Activated CD4-positive, alpha-beta T cell treated with anti-CD3 and anti-CD28 coated beads, Interleukin-10, Interleukin-2, amounts not matched to agents 100 ng/mL and 50 ng/mL, durations not matched to agents 16 hours and 8 hours (primary cell): ENCODE data around the gene LTBP1.
"Not testable (repeated sequence)": the region's sequence is repeated elsewhere in the genome, so short reads cannot be mapped to it uniquely, and the experiment has no call there.

ENCODE experiments used
- DNase-seq: peaks from one replicate; pipeline ENCODE4 v3.0.0-alpha.2; 2020

LTBP1 gene, protein sequence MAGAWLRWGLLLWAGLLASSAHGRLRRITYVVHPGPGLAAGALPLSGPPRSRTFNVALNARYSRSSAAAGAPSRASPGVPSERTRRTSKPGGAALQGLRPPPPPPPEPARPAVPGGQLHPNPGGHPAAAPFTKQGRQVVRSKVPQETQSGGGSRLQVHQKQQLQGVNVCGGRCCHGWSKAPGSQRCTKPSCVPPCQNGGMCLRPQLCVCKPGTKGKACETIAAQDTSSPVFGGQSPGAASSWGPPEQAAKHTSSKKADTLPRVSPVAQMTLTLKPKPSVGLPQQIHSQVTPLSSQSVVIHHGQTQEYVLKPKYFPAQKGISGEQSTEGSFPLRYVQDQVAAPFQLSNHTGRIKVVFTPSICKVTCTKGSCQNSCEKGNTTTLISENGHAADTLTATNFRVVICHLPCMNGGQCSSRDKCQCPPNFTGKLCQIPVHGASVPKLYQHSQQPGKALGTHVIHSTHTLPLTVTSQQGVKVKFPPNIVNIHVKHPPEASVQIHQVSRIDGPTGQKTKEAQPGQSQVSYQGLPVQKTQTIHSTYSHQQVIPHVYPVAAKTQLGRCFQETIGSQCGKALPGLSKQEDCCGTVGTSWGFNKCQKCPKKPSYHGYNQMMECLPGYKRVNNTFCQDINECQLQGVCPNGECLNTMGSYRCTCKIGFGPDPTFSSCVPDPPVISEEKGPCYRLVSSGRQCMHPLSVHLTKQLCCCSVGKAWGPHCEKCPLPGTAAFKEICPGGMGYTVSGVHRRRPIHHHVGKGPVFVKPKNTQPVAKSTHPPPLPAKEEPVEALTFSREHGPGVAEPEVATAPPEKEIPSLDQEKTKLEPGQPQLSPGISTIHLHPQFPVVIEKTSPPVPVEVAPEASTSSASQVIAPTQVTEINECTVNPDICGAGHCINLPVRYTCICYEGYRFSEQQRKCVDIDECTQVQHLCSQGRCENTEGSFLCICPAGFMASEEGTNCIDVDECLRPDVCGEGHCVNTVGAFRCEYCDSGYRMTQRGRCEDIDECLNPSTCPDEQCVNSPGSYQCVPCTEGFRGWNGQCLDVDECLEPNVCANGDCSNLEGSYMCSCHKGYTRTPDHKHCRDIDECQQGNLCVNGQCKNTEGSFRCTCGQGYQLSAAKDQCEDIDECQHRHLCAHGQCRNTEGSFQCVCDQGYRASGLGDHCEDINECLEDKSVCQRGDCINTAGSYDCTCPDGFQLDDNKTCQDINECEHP (N-terminal part only)

DNA sequence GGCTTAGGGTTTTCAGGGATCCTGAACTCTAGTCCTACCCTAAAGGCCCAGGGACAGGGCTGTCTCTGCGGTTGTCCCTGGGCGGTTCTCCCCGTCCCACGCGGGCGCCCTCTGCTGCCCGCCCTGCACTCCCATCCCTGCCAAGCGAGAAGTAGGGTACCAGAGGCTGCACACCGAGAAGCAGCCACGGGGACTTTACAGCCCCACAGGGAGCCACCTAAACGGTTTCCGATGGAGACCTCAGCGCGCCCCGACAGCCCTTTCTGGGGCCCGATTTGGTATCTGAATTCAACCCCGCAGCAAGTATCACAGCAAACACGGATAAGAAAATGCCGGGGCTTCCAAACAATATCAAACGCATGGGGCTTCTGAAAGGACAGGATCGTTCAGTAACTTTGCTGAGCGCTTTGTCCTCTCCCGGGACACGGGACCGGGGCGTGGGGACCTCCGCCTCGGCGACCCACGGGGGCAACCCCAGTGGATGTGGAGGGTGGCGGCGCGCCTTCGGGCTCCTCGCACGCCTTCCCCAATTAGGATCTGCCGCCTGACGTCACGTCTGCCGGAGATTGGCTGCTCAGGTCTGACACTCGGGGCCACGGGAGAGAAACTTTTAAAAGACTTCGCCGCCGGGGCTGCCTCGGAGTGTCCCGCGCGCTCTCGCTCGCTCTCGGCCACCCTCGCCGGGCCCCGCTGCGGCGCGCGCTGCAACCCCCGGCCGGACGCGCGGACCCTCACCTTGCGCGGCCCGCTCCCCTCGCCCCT, at the start of gene LTBP1:
LTBP1 (plus strand) TSS at position 640 of the 762 bp plus-strand sequence. CDS start 372 bp downstream, outside the sequence.
- DNase-seq, result peak; percentile 76

DNA sequence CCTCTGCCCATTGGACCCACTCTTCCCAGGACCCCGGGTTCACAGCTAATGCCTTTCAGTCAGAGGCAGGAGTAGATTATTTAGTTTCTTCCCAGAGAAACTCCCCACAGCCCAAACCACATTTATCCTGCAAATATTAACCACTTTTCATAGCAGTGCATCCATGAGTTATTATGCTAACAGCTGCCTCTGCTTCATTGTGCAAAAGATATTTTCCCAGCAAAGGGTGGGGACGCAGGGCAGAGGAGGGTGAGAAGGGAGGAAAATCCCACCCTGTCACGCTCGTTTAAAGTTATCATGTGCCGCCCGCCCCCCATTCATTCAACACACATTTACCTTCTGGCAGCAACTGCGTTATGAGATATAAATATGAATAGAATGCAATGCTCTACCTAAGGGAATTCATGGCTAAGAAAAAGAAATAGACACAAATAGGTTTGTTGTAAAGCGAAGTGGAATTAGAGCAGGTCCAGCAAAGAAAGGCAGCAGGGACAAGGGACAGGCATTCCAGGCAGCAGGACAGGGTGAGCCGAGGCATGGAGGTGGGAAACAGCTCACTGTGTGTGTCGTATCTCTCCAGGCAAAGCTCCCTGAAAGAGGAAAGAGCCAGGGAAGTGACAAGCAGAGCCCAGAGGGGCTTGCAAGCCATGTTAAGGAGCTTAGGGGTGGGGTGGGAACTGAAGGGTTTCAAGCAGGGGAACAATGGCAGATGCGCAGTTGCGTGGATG, 46.3 kb upstream of the LTBP1 start:
- DNase-seq, result no peak

DNA sequence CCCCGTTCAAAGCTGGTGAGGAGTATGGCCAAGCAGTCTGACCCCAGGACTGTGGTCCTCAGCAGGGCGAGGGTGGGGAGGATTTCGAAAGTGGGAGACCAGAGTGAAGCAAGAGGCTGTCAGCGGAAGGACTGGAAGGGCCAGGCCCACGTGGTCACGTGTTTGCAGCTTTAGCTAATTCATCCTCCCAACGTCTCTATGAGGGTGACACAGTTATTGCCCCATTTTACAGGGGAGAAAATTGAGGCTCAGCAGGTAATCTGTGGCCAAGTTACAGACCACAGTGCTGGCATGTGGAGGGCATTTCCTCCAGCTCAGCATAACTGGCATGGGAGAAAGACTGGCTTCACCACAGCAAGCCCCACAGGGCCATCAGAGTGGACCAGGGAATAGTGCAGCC, 45.4 kb upstream of the LTBP1 start:
- no peak for DNase-seq

DNA sequence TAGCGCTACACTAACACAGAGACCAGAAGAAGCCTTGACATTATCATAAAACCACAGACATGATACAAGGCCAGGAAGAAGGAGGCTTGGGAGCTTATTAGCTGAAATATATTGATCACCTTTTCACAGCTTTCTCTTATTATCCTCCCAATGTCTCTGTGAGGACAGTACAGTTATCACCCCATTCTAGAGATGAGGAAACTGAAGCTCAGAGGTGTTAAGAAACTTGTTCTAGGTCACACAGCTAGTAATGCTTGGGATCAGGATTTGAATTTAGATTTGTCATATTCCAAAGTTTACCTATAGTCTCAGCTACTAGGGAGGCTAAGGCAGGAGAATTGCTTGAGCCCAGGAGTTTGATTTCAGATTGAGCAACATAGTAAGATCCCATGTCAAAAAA, 44.6 kb upstream of the LTBP1 start:
- DNase-seq, result no peak

DNA sequence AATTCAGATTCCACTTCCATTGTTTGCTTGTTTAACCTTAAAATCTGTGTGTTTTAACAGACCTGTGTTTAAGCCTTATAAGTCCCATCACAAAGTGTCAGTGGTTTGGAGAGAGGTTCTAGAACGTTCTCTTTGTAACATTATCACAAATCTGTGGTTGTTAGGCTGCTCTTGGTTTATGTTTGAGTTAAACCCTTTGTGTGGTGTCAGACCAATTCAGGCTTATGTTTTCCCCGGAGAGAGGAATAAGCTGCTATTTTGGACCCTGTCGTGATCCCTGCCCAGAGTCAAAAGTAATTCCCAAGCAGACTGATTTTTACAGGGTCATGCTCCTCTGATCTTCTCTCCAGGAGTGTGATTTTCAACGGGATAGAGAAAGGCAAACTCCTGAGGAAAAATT, 43.8 kb upstream of the LTBP1 start:
- no peak for DNase-seq

DNA sequence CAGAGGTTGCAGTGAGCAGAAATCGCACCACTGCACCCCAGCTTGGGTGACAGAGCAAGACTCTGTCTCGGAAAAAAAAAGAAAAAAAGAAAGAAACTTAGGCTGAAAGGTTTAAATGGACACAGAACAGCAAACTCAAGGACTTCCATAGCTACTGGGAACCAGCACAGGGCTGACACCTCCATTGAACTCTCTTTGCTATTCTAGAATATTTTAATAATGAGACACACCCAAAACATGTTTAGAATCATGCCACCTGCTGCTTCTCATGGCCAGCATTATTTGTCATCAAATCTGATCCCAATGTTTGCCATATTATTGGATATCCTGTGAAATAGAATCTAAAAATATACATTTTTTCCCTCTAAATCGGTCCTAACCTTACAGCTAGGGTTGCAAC, 42.7 kb upstream of the LTBP1 start:
- no peak for DNase-seq

DNA sequence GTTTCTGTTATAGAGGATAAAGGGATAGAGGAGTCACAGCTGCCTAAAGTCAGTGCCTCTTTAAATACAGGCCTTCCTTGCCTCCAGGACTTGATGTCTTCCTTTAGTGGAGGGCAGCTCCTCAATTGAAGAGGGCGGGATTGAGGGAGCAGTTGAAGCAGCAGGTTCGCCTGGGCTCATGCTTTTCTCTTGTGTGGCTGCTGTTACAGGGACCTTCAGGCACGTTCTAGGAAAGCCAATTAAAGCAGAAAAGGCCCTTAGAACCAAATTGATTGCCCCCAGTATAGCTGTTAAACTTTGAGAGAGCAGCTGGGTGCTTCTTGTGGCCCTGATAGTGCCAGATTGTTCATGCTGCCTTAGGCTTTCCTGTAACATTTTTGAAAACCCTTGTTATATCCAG, 42.0 kb upstream of the LTBP1 start:
- DNase-seq, result no peak

DNA sequence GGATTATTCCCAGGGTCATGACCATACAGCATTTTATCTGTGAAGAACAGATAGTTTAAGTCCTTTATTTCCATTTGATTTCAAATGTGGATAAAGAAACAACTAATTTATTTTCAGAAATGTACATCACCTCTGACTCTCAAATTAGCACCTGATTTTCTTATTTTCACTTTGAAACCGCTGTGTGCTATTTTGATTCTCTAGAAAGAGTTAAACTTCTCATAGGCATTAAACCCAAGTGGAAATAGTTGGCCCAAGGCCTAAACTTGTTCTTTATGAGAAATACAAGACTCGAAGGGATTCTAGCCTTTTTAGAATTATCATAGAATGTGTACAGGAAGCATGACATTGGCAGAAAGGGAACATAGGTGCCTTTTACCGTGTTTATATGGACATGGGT, 41.5 kb upstream of the LTBP1 start:
- no peak for DNase-seq

DNA sequence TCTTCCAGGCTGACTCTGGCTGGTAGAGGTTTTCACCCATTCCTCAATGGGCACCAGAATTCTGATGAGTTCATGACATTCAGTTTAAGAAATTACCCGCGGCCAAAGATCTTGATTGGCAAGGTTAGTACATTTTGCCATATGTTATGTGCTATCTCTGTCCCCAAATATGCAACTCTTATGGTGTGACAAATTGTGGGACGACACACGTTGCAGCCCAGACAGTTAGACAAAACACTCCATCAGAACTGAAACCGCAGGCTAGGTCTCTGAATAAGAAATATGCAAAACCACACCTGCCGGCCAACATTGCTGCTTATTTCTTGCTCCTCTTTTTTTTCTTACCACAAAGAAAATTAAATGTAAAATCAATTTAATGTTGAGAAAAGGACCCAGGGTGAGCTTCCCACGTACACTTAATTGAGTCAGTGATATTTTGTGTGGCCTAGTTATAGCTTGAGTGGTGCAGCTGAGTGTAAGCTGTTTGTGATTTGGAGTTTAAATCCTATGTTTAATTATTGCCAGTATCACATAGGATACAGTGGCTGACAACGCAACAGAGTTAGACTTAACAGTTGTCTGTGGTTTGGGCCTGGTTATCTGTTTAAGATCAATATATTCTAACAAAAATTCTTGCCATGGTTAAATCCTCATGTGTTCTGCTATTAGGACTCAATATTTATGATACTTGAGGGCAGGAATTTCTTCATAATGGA, 35.7 kb upstream of the LTBP1 start:
- DNase-seq, result no peak

DNA sequence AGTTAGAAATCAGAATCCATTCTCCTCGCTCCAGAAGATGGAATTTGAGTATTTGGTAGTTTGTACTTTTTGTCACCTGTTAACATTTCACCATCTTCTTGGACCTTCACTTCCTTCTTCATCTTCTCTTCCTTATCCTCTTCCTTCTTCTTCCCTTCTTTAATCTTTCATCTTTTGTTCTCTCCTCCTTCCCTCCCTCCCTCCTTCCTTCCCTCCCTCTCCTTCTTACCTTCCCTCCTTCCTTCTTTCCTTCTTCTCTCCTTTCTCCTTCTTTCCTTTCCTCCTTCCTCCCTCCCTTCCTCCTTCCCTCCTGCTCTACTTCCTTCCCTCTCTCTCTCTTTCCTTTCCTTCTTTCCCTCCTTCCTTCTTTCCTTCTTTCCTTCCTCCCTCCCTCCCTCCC, 31.1 kb upstream of the LTBP1 start:
- DNase-seq, result no peak

DNA sequence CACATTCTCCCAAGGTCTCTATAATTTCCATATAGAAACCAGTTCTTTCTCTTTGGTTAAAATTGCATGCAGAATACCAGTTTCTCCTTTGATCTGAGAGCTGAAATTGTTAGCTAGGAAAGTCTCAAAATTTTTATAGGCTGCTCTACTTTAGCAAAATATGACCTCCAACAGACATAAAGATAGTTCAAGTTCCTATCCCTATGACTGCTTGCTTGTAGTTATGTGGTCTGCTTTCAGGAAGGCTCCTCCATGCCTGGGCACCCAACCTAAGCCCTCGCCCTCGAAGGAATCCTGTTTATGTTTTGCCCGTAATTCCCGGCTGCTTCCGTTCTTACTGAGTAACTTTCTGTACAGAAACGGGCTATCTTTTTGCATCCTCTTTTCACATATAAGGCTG, 28.0 kb upstream of the LTBP1 start:
- DNase-seq, result no peak

DNA sequence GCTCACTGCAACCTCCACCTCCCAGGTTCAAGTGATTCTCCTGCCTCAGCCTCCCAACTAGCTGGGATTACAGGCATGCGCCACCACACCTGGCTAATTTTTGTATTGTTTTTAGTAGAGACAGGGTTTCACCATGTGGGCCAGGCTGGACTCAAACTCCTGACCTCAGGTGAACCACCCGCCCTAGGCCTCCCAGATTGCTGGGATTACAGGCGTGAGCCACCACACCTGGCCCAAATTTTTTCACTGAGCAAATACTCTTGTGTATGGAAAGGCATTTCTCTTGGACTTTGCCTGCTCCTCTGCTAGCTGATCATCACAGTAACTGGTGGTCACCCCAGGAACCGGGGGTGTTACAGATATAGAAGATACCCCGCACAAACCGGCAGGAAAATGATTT, 26.9 kb upstream of the LTBP1 start:
- not testable (repeated sequence) for DNase-seq

DNA sequence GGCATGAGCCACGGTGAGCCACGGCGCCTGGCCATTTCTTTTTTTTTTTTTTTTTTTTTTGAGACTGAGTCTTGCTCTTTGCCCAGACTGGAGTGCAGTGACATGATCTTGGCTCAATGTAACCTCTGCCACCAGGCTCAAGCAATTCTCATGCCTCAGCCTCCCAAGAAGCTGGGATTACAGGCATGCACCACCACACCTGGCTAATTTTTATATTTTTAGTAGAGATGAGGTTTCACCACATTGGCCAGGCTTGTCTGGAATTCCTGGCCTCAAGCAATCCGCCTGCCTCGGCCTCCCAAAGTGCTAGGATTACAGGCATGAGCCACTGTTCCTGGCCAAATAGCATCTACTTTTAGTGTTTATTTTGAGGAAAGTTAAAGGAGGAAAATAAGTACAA, 25.3 kb upstream of the LTBP1 start:
- DNase-seq, result not testable (repeated sequence)

DNA sequence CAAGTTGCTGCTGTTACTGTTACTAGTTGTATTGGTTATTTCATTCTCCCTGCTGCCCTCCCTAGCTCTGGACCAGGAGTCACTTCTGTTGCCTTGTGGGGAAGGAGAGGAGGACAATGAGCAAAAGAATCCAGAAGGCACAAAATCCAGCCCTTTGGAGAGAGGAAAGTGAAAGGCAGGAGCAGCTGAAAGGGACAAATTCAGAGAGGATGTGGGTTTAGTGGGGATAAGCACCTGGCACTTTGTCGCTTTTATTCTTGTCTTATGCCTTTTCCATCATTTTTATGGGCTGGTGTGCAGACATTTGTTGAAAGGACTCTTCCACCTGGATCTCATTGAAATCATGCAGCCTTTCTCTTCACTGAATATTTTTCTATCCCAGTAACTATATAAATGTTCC, 24.3 kb upstream of the LTBP1 start:
- DNase-seq, result no peak

DNA sequence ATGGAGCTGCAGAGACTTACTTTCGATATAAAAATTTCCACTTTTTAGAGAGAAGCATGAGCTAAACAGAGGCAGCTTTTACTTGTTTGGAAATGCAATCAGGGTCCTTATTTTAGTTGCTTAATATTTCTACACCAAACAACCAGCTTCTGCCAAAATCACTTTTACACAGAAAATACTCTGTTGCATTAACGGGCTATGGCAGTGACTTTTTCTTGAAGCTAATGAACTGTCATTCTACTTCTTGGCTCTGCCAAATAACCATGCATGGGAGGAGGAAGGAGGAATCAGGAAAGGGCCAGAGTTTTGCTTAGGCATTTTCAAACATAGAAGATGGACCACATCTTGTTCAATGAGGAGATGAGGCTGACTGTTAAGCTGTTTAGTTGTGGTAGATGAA, 23.6 kb upstream of the LTBP1 start:
- no peak for DNase-seq

DNA sequence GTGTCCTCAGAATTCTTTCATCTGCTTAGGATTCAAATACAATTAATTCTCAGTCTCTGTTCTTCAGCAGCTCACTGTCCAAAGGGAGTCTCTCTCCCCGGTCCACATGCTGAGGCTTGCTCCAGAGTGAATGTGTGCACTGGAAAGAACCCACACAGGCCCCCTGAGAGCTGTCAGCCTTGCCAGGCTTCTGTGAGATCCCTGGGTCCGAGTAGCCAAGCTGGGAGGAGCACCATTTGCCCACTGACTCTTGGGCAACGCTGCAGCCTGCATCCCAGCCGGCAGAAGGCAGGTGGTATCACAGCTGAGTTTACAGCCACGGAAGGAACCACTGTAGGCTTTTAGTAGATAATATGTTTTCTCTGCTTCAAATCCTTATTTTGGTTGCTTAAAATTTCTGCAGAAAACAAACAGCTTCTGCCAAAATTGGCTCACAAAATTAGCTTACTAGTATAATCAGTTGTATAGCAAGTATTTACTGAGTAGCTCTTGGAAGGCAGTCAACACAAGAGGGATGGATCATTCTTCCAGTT, 21.4 kb upstream of the LTBP1 start:
- DNase-seq, result no peak

DNA sequence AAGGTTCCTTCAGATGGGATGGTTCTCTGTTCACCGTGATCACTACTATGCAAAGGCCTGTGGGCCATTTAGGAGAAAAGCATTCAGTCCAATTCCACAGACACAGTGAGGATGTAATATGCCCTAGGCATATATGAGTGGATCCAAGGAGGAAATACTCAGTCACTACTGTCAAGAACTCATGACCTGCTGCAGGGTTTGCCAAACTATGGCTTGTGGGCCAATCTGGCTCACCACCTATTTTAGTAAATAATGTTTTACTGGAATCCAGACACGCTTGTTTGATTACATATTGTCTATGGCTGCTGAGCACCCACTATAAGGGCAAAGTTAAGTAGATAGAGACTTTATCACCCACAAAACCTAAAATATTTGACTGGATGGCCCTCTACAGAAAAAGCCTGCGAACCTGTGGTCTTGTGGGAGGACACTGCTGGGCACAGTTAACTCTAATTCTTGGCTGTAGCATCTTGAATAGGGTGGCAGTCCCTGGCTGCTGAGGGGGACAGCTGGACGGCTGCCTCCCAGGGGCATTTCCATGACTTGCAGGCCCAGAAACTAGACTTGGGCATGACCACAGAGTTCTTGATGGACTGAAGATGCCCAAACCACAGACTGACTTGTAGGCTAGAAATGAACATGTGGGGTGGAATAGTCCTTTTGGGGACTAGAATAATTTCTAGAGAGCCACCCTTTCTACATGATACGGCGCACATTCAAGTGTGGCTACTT, 20.6 kb upstream of the LTBP1 start:
- no peak for DNase-seq

DNA sequence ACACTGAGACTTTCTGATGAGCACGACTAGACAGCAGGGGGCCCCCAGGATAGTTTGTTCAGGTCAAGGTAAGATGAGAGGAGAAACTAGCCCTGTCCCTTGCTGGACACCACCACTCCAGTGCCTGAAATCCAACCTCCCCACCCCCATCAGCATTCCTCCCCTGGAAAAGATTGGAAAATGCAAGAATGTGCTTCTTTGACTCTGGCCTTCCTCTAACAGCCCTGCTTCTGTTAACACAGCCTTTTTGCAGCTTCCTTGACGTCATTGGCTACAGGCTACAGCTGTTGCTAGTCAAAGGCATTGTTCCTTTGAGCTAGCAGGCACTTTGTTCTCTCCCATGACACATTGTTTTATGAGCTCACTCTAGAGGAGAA, 20.1 kb upstream of the LTBP1 start:
- no peak for DNase-seq

DNA sequence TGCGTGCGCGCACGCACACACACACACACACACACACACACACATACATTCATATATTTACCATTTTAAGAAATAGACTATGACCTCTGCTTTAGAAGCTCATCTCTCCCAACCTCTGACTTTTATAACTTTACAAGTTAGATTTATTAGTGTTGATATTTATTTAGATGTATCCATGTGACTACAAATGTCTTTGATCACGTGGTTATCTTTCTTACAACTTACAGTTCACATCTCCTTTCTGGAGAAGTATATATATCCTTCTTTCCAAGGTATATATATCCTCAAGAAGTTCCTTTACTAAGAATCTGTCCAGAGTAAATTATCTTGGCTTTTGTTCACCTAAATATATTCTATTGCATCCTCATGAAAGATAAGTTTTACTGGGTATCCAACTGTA, 16.3 kb upstream of the LTBP1 start:
- no peak for DNase-seq

DNA sequence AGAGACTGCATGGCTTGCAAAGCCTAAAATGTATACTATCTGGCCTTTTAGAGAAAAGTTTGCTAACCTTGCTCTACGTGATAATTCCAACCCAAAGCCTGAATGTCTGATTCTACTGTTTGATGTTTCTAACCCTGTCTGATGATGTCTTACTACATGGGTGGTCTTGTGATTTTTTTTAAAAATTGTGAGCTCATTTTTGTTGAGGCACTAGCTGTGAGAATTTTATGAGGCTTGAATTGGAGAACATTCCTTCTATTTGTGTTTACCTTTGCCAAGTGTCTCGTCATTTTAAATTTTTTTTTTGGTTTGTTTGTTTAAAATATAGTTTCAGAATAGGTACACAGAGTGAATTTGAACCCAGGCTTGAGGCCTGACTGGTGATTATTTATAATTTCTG, 15.2 kb upstream of the LTBP1 start:
- DNase-seq, result no peak
